ENCODE measurements around the gene SLAMF9. TPM values are rescaled to one million over a fixed set of nuclear protein-coding genes. Genes with fewer than 3 reads are reported as not detected.

The SLAMF9 gene
- total RNA-seq, 1 experiment from 2014 or later = not detected

GRCh38 chr1:159918352-159919200, 35.5 kb downstream of the SLAMF9 start:
- H3K4me3 ChIP-seq (ENCODE audit: low read depth in 2 of 2, low read length in 2 of 2) = no peak overlapping the region
- in situ Hi-C loops (cut with HindIII; ENCODE audit: low pct_unique_long_range_greater_than_20kb, low sequenced_read_pairs) = no loop called here
- ATAC-seq (no peak), DNase-seq (ENCODE audit: low read depth, low spot score) (no peak)
- CTCF ChIA-PET = no interaction called here
- 0 out of 2 replicates have a peak, but pooled peaks cover 5% of the 10 kb centered on the region for H3K36me3 ChIP-seq (ENCODE audit: control insufficient read depth, insufficient read depth, low read length)
- intact Hi-C loops (cut with micrococcal nuclease; ENCODE audit: unreplicated experiment) = no loop called here
- TF ChIP-seq TCF7L2 (IDR thresholded peaks at IDR 0.05; ENCODE audit: low read depth, low read length) = no peak
- TF ChIP-seq SIN3A (IDR thresholded peaks at IDR 0.05; ENCODE audit: borderline replicate concordance, insufficient read depth, low read depth, low read length) = no peak
- TF ChIP-seq REST (IDR thresholded peaks at IDR 0.05; ENCODE audit: insufficient read depth in 1 of 2, low read depth in 2 of 2, low read length in 1 of 2) = no peak
- TF ChIP-seq POLR2AphosphoS5 (IDR thresholded peaks at IDR 0.05; ENCODE audit: low read depth, low read length) = no peak
- no peak for TF ChIP-seq CTCF (IDR thresholded peaks at IDR 0.05)
- BruUV-seq (replicated peaks) = TSS peak; percentile 58
- H3K27me3 ChIP-seq (ENCODE audit: control insufficient read depth, insufficient read depth, low read length) = no peaks in the 10 kb centered on the region
- H3K4me1 ChIP-seq (ENCODE audit: control insufficient read depth, insufficient read depth, low read length) = peaks cover 92% of the 10 kb centered on the region
- H3K27ac ChIP-seq (ENCODE audit: low read length) = peak overlapping the region; percentile 71
- H3K9me3 ChIP-seq (ENCODE audit: control insufficient read depth, insufficient read depth, low read depth, low read length) = no peaks in the 10 kb centered on the region
- POLR2A ChIA-PET = interaction anchor here (0.6 kb wide), 1 partner anchor 412 kb away, joined by 3 read pairs; no protein-coding TSS in a partner anchor

- H3K27ac ChIP-seq (ENCODE audit: low read length) = peak overlapping the region; percentile 71
- TF ChIP-seq CTCF (IDR thresholded peaks at IDR 0.05) = no peak
- no peak for TF ChIP-seq SIN3A (IDR thresholded peaks at IDR 0.05; ENCODE audit: borderline replicate concordance, insufficient read depth, low read depth, low read length)
- TF ChIP-seq TCF7L2 (IDR thresholded peaks at IDR 0.05; ENCODE audit: low read depth, low read length) = no peak
- TF ChIP-seq POLR2AphosphoS5 (IDR thresholded peaks at IDR 0.05; ENCODE audit: low read depth, low read length) = no peak; the same call in none of the 2 replicates
- TF ChIP-seq REST (IDR thresholded peaks at IDR 0.05; ENCODE audit: insufficient read depth in 1 of 2, low read depth in 2 of 2, low read length in 1 of 2) = no peak
- H3K4me3 ChIP-seq (ENCODE audit: low read depth in 2 of 2, low read length in 2 of 2) = no peak overlapping the region
- H3K27me3 ChIP-seq (ENCODE audit: control insufficient read depth, insufficient read depth, low read length) = no peaks in the 10 kb centered on the region
- BruUV-seq (replicated peaks) = no TSS peak
- POLR2A ChIA-PET = interaction anchor here (0.7 kb wide), 1 partner anchor 1215 kb away, joined by 3 read pairs; the partner anchor contains the start of gene DEDD
- CTCF ChIA-PET = no interaction called here
- 0 out of 2 replicates have a peak, but pooled peaks cover 5% of the 10 kb centered on the region for H3K36me3 ChIP-seq (ENCODE audit: control insufficient read depth, insufficient read depth, low read length)
- H3K4me1 ChIP-seq (ENCODE audit: control insufficient read depth, insufficient read depth, low read length) = peaks cover 85% of the 10 kb centered on the region
- no peaks in the 10 kb centered on the region for H3K9me3 ChIP-seq (ENCODE audit: control insufficient read depth, insufficient read depth, low read depth, low read length)
- in situ Hi-C loops (cut with HindIII; ENCODE audit: low pct_unique_long_range_greater_than_20kb, low sequenced_read_pairs) (no loop called here), intact Hi-C loops (cut with micrococcal nuclease; ENCODE audit: unreplicated experiment) (no loop called here)
- DNase-seq (ENCODE audit: low read depth, low spot score) = no peak
- ATAC-seq = no peak
Measured at GRCh38 chr1:159917533-159918351, 36.3 kb downstream of the SLAMF9 start.
